ENCODE results near the gene FAM107B. TPM values are rescaled to one million over a fixed set of nuclear protein-coding genes. Genes with fewer than 3 reads are reported as not detected.
"Not testable (repeated sequence)": the region's sequence is repeated elsewhere in the genome, so short reads cannot be mapped to it uniquely, and the experiment has no call there.

Gene FAM107B
- total and polyA plus RNA-seq, 2 of the 13 experiments (the other 11 are each of a cell fraction or from before 2014, with no cell fraction given), result 15.7 to 24.8 TPM

DNA sequence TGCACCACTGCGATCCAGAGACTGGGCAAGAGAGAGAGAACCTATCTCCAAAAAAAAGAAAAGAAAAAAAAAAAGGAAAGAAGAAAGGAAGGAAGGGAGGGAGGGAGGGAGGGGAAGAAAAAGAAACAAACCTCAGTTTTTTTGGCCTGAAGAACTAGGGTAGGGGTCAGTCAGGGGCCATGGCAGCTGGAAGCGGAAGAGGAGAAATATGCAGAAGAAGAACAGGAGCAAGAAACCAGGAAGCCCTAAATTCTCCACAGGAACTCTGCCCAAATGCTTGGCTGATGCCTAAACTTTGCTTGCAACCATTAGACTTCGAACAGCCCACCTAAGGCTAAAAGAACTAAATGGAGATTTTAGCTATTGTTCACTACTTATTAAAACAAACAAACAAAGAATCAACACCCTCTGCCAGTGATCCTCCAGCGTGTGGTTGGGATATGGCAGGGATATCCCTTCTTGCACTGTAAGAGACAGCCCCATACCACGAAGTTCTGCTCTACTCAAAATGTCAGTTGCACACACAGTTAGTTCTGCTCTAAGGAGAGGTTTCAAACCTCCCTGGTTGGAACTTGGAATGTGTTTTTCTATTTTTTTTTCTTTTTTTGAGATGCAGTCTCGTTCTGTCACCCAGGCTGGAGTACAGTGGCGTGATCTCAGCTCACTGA lies 139.5 kb downstream of the FAM107B start:
- WGBS (ENCODE audit: low lambda C conversion rate), result 31% methylated on average over 7 of the region's 7 CpGs
- in situ Hi-C loops (cut with HindIII; ENCODE audit: extremely low pct_ligation_motif_present, low pct_unique_long_range_greater_than_20kb), result no loop called here
- no peak overlapping the region for H3K9ac ChIP-seq (ENCODE audit: insufficient read depth, low read depth, low read length)
- FAIRE-seq (no peak), DNase-seq (ENCODE audit: low spot score) (no peak), ATAC-seq (no peak)
- no peak overlapping the region for H3K27ac ChIP-seq (ENCODE audit: extremely low read length, insufficient read depth, low read length)
- no peak overlapping the region for H3K4me2 ChIP-seq (ENCODE audit: low read depth, low read length)
- H3K36me3 ChIP-seq (replicated peaks in 1 of 2; ENCODE audit: control insufficient read depth in 1 of 2, insufficient read depth in 2 of 2, low read length in 2 of 2), result no peaks in the 10 kb centered on the region
- ChIA-PET CTCF (ENCODE audit: low intra/inter-chr PET ratio, low total read pairs) (no interaction called here), POLR2A (interaction anchor here (0.6 kb wide), 1 partner anchor 1249 kb away, joined by 3 read pairs; no protein-coding TSS in a partner anchor)
- no TSS peak for BruUV-seq (replicated peaks)
- H4K20me1 ChIP-seq (ENCODE audit: insufficient read depth, low read length), result no peaks in the 10 kb centered on the region
- no peak overlapping the region for H2AFZ ChIP-seq (ENCODE audit: low read length)
- TF ChIP-seq WIZ (CRISPR knock-in tag; IDR thresholded peaks at IDR 0.05), result no peak
- TF ChIP-seq ATF7 (IDR thresholded peaks at IDR 0.05), result no peak
- no peak for TF ChIP-seq ATF7 (CRISPR knock-in tag; IDR thresholded peaks at IDR 0.05)
- TF ChIP-seq, protein P1, sequence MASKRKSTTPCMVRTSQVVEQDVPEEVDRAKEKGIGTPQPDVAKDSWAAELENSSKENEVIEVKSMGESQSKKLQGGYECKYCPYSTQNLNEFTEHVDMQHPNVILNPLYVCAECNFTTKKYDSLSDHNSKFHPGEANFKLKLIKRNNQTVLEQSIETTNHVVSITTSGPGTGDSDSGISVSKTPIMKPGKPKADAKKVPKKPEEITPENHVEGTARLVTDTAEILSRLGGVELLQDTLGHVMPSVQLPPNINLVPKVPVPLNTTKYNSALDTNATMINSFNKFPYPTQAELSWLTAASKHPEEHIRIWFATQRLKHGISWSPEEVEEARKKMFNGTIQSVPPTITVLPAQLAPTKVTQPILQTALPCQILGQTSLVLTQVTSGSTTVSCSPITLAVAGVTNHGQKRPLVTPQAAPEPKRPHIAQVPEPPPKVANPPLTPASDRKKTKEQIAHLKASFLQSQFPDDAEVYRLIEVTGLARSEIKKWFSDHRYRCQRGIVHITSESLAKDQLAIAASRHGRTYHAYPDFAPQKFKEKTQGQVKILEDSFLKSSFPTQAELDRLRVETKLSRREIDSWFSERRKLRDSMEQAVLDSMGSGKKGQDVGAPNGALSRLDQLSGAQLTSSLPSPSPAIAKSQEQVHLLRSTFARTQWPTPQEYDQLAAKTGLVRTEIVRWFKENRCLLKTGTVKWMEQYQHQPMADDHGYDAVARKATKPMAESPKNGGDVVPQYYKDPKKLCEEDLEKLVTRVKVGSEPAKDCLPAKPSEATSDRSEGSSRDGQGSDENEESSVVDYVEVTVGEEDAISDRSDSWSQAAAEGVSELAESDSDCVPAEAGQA (IDR thresholded peaks at IDR 0.05; ENCODE audit: low read depth), result no peak
- TF ChIP-seq, protein P1 (CRISPR knock-in tag; IDR thresholded peaks at IDR 0.05; ENCODE audit: borderline replicate concordance), result no peak
- no peak for TF ChIP-seq PAWR (CRISPR knock-in tag; IDR thresholded peaks at IDR 0.05; ENCODE audit: borderline replicate concordance)
- TF ChIP-seq, protein P2, sequence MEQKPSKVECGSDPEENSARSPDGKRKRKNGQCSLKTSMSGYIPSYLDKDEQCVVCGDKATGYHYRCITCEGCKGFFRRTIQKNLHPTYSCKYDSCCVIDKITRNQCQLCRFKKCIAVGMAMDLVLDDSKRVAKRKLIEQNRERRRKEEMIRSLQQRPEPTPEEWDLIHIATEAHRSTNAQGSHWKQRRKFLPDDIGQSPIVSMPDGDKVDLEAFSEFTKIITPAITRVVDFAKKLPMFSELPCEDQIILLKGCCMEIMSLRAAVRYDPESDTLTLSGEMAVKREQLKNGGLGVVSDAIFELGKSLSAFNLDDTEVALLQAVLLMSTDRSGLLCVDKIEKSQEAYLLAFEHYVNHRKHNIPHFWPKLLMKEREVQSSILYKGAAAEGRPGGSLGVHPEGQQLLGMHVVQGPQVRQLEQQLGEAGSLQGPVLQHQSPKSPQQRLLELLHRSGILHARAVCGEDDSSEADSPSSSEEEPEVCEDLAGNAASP (CRISPR knock-in tag; IDR thresholded peaks at IDR 0.05; ENCODE audit: borderline replicate concordance), result no peak
- TF ChIP-seq KLF11 (CRISPR knock-in tag; IDR thresholded peaks at IDR 0.05), result no peak
- TF ChIP-seq ZNF354B (CRISPR knock-in tag; IDR thresholded peaks at IDR 0.05), result no peak
- no peaks in the 10 kb centered on the region for H3K79me2 ChIP-seq (ENCODE audit: insufficient read depth, low read length)
- no peak overlapping the region for H3K4me3 ChIP-seq (replicated peaks in 1 of 3; ENCODE audit: insufficient read depth in 1 of 3, low read depth in 2 of 3, low read length in 3 of 3)
- H3K4me1 ChIP-seq (ENCODE audit: insufficient read depth, low read length), result no peaks in the 10 kb centered on the region
- intact Hi-C loops (cut with micrococcal nuclease; ENCODE audit: unreplicated experiment), result no loop called here
- H3K27me3 ChIP-seq (ENCODE audit: control insufficient read depth in 1 of 2, insufficient read depth in 2 of 2, low read length in 2 of 2), result no peaks in the 10 kb centered on the region
- H3K9me3 ChIP-seq (ENCODE audit: low read length), result no peaks in the 10 kb centered on the region

DNA sequence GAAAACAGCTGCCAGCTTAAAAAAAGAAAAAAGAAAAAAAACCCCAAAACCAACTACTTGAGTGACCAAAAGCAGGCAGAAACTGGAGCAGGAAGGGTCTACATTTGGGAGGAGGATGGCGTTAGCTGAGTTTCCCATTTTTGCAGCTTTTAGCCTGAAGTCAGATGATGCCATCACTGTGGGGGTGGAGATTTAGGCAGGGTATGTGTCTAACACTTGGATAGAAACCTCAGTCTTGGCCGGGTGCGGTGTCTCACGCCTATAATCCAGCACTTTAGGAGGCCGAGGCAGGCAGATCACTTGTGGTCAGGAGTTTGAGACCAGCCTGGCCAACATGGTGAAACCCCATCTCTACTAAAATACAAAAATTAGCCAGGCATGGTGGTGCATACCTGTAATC lies 140.1 kb downstream of the FAM107B start:
- ATAC-seq; H3K4me1 ChIP-seq (ENCODE audit: insufficient read depth, low read length); DNase-seq (ENCODE audit: low spot score); BruUV-seq (replicated peaks); H3K9me3 ChIP-seq (ENCODE audit: low read length); H3K27me3 ChIP-seq (ENCODE audit: control insufficient read depth in 1 of 2, insufficient read depth in 2 of 2, low read length in 2 of 2); CTCF ChIA-PET (ENCODE audit: low intra/inter-chr PET ratio, low total read pairs); intact Hi-C loops (cut with micrococcal nuclease; ENCODE audit: unreplicated experiment); H3K36me3 ChIP-seq (replicated peaks in 1 of 2; ENCODE audit: control insufficient read depth in 1 of 2, insufficient read depth in 2 of 2, low read length in 2 of 2); in situ Hi-C loops (cut with HindIII; ENCODE audit: extremely low pct_ligation_motif_present, low pct_unique_long_range_greater_than_20kb); H3K79me2 ChIP-seq (ENCODE audit: insufficient read depth, low read length); H3K27ac ChIP-seq (ENCODE audit: extremely low read length, insufficient read depth, low read length); H3K9ac ChIP-seq (ENCODE audit: insufficient read depth, low read depth, low read length); H2AFZ ChIP-seq (ENCODE audit: low read length); FAIRE-seq; H4K20me1 ChIP-seq (ENCODE audit: insufficient read depth, low read length); H3K4me2 ChIP-seq (ENCODE audit: low read depth, low read length); H3K4me3 ChIP-seq (replicated peaks in 1 of 3; ENCODE audit: insufficient read depth in 1 of 3, low read depth in 2 of 3, low read length in 3 of 3): not testable (repeated sequence)
- WGBS (ENCODE audit: low lambda C conversion rate), result 71% methylated on average over 5 of the region's 5 CpGs
- POLR2A ChIA-PET, result interaction anchor here (0.6 kb wide), 1 partner anchor 1249 kb away, joined by 3 read pairs; no protein-coding TSS in a partner anchor
